HepG2 (cell line): ENCODE data around the gene PCNA. TPM values are rescaled to one million over a fixed set of nuclear protein-coding genes. Genes with fewer than 3 reads are reported as not detected.
A peak's percentile ranks its signal among the peaks of the same experiment; 100 is the strongest.

Experiments used
- ATAC-seq: fragments of 200-7000 bp; cut with Tn5 transposase; 3 replicates; pipeline ENCODE4 v1.9.1; 2020; ENCODE audit warnings: mild to moderate bottlenecking, moderate library complexity
- Bru-seq: library from RNA; stranded (reverse); fragments of 400-500 nt; gene quantifications from one replicate; lab custom pipeline; 2021; lab: Mats Ljungman, UMichigan
- BruChase-seq, 2 experiments: library from RNA; stranded (reverse); fragments of 400-500 nt; gene quantifications; one replicate each; lab custom pipeline; 2021; lab: Mats Ljungman, UMichigan
- BruUV-seq: library from RNA; stranded (reverse); fragments of 400-500 nt; replicated peaks from 2 replicates; lab custom pipeline; 2021; lab: Mats Ljungman, UMichigan
- CTCF ChIA-PET: fragments of 300-600 bp; formaldehyde crosslinking; extraction: SDS; loops from one replicate; lab custom pipeline; 2021; ENCODE audit warnings: low total read pairs, inconsistent platforms, low intra/inter-chr PET ratio; lab: Yijun Ruan, JAX
- POLR2A ChIA-PET: fragments of 350-600 bp; sonication (Branson Sonifier 250); formaldehyde crosslinking; loops from one replicate; lab custom pipeline; 2020; ENCODE audit warnings: antibody characterized with exemption, inconsistent platforms; lab: Yijun Ruan, JAX
- DNase-seq: peaks from one replicate; pipeline ENCODE4 v3.0.0-alpha.2; 2015; ENCODE audit warnings: low spot score
- FAIRE-seq: peaks from 3 replicates; lab custom pipeline; 2011; peaks lifted over from hg19 to GRCh38; lab: Jason Lieb, UNC
- H2AFZ ChIP-seq: one replicate; pipeline ENCODE4 v1.6.1; 2011; ENCODE audit warnings: low read length, inconsistent platforms
- H3K27ac ChIP-seq: fragments of 300-600 bp; 3 replicates; pipeline ENCODE4 v1.8.0; 2011; ENCODE audit warnings: mixed run types, mild to moderate bottlenecking, mixed read lengths, low read length, inconsistent platforms; ENCODE audit not compliant: insufficient read depth; ENCODE audit errors: extremely low read length
- H3K27me3 ChIP-seq, 2 experiments: fragments of 200-600 bp in 1 of 2; 2 replicates in 1 of 2; 3 replicates in 1 of 2; pipeline versions ENCODE4 v1.6.0 to v1.8.0; 2011; ENCODE audit warnings: low read length in 2 of 2, mild to moderate bottlenecking in 2 of 2, moderate library complexity in 2 of 2, inconsistent platforms in 1 of 2; ENCODE audit not compliant: insufficient read depth in 2 of 2, control insufficient read depth in 1 of 2
- H3K36me3 ChIP-seq, 2 experiments: fragments of 200-600 bp in 1 of 2; replicated peaks in 1 of 2; 2 replicates in 1 of 2; 3 replicates in 1 of 2; pipeline versions ENCODE4 v1.5.1 to v1.8.0; 2011; ENCODE audit warnings: low read length in 2 of 2, inconsistent platforms in 1 of 2; ENCODE audit not compliant: insufficient read depth in 2 of 2, control insufficient read depth in 1 of 2
- H3K4me1 ChIP-seq: 2 replicates; pipeline ENCODE4 v1.5.1; 2012; ENCODE audit warnings: low read length, inconsistent platforms; ENCODE audit not compliant: insufficient read depth
- H3K4me2 ChIP-seq: 2 replicates; pipeline ENCODE4 v1.6.0; 2011; ENCODE audit warnings: low read depth, low read length, inconsistent platforms
- H3K4me3 ChIP-seq, 3 experiments: fragments of 200-600 bp in 1 of 3; sonication (generic), shearing (Covaris generic) in 1 of 3; replicated peaks in 1 of 3; 2 replicates each; pipeline ENCODE4 v1.5.1; 2011 to 2016; ENCODE audit warnings: low read length in 3 of 3, inconsistent platforms in 2 of 3, low read depth in 2 of 3, mild to moderate bottlenecking in 2 of 3, control low read depth in 1 of 3, mixed read lengths in 1 of 3; ENCODE audit not compliant: insufficient read depth in 1 of 3
- H3K79me2 ChIP-seq: one replicate; pipeline ENCODE4 v1.6.1; 2011; ENCODE audit warnings: low read length, inconsistent platforms; ENCODE audit not compliant: insufficient read depth
- H3K9ac ChIP-seq: 2 replicates; pipeline ENCODE4 v1.6.0; 2011; ENCODE audit warnings: mild to moderate bottlenecking, low read depth, low read length, inconsistent platforms; ENCODE audit not compliant: insufficient read depth
- H3K9me3 ChIP-seq: 2 replicates; pipeline ENCODE4 v1.5.1; 2012; ENCODE audit warnings: mild to moderate bottlenecking, low read length
- H4K20me1 ChIP-seq: 2 replicates; pipeline ENCODE4 v1.6.0; 2011; ENCODE audit warnings: inconsistent platforms, mild to moderate bottlenecking, low read length, moderate library complexity; ENCODE audit not compliant: insufficient read depth
- HDAC6 ChIP-seq: fragments of 200-600 bp; sonication (generic); IDR thresholded peaks from 2 replicates; pipeline ENCODE4 v1.7.0; 2017; ENCODE audit warnings: mild to moderate bottlenecking, antibody characterized with exemption, low read length, low read depth
- KDM5A ChIP-seq: fragments of 200-600 bp; sonication (generic); IDR thresholded peaks from 2 replicates; pipeline ENCODE4 v1.7.0; 2018; ENCODE audit warnings: antibody characterized with exemption, mild to moderate bottlenecking, low read length, borderline replicate concordance
- PAX8 ChIP-seq: sonication (generic); formaldehyde crosslinking; IDR thresholded peaks from 2 replicates; pipeline ENCODE4 v1.8.0; 2022; ENCODE audit warnings: mild to moderate bottlenecking, missing genetic modification reagents, borderline replicate concordance
- PRPF4 ChIP-seq: fragments of 200-400 bp; formaldehyde crosslinking; IDR thresholded peaks from 2 replicates; pipeline ENCODE4 v1.6.1; 2016; ENCODE audit warnings: low read length, low read depth; ENCODE audit not compliant: poor library complexity, severe bottlenecking
- SRY ChIP-seq: sonication (generic); formaldehyde crosslinking; IDR thresholded peaks from 2 replicates; pipeline ENCODE4 v1.8.0; 2022; ENCODE audit warnings: mild to moderate bottlenecking, missing genetic modification reagents
- TAF1 ChIP-seq: sonication (generic); formaldehyde crosslinking; IDR thresholded peaks from 2 replicates; pipeline ENCODE4 v1.4.0; 2020; ENCODE audit warnings: missing genetic modification reagents
- ZNF414 ChIP-seq: sonication (generic); formaldehyde crosslinking; IDR thresholded peaks from 2 replicates; pipeline ENCODE4 v1.5.0; 2020; ENCODE audit warnings: missing genetic modification reagents
- ZNF737 ChIP-seq: sonication (generic); formaldehyde crosslinking; IDR thresholded peaks from 2 replicates; pipeline ENCODE4 v1.5.0; 2020; ENCODE audit warnings: missing genetic modification reagents, mild to moderate bottlenecking, borderline replicate concordance
- ZNF761 ChIP-seq: sonication (generic); formaldehyde crosslinking; conservative IDR thresholded peaks from 2 replicates; pipeline ENCODE4 v1.4.0; 2020; ENCODE audit warnings: mild to moderate bottlenecking, missing genetic modification reagents
- WGBS: methylation state at CpG from one replicate; pipeline ENCODE4 v1.1.6; 2017; ENCODE audit warnings: low lambda C conversion rate; 5-methylcytosine and 5-hydroxymethylcytosine counted together
- in situ Hi-C: cut with HindIII; loops from 2 replicates; pipeline ENCODE4 v1.10.0; 2017; ENCODE audit warnings: low pct_unique_long_range_greater_than_20kb; ENCODE audit not compliant: extremely low pct_ligation_motif_present
- intact Hi-C: fragments of 100-400 bp; cut with micrococcal nuclease; formaldehyde crosslinking; loops from one replicate; pipeline ENCODE4 v1.10.0; 2022; ENCODE audit not compliant: unreplicated experiment
- long read RNA-seq, 2 experiments: library from RNA in 1 of 2; library from polyadenylated mRNA in 1 of 2; stranded (forward) in 1 of 2; unstranded in 1 of 2; transcript quantifications; one replicate each; pipeline ENCODE4 v2.0.0, GENCODE V29; 2019 to 2022
- polyA minus RNA-seq, 3 experiments: library from RNA; depleted of rRNA, polyadenylated mRNA; stranded (reverse); fragments of >200 nt; gene quantifications; 2 replicates each; pipeline ENCODE4 v1.2.3, GENCODE V29; 2011; ENCODE audit warnings: low replicate concordance in 1 of 3
- polyA plus RNA-seq, 8 experiments: library from polyadenylated mRNA; depleted of rRNA in 3 of 8; stranded (reverse) in 7 of 8; unstranded in 1 of 8; fragments of >200 nt; fragmentation: Illumina TruSeq in 4 of 8; extraction: Trizol in 4 of 8; gene quantifications; 2 replicates each; pipeline versions ENCODE4 v1.2.1 to v1.2.3, GENCODE V29; 2011 to 2016; ENCODE audit warnings: low read depth in 4 of 8, missing spikeins in 1 of 8, mixed read lengths in 1 of 8; ENCODE audit not compliant: insufficient read depth in 1 of 8
- total RNA-seq, 5 experiments: library from RNA; depleted of rRNA; stranded (reverse); fragments of >200 nt; fragmentation: Illumina TruSeq; extraction: Trizol; gene quantifications; 2 replicates each; pipeline ENCODE4 v1.2.3, GENCODE V29; 2016; ENCODE audit warnings: low read depth in 1 of 5
- TF ChIP-seq, protein P1 (sequence below): sonication (generic); formaldehyde crosslinking; IDR thresholded peaks from 2 replicates; pipeline ENCODE4 v1.9.0; 2021; ENCODE audit warnings: missing genetic modification reagents, borderline replicate concordance
- TF ChIP-seq, protein P2 (sequence below): sonication (generic); formaldehyde crosslinking; IDR thresholded peaks from 2 replicates; pipeline ENCODE4 v1.4.0; 2020; ENCODE audit warnings: missing genetic modification reagents

PCNA gene
- total RNA-seq (2016; rRNA removed; fragmentation: Illumina TruSeq; extraction: Trizol): 655 and 1,008 TPM in 2 replicates
- total RNA-seq (2016; cell fraction: cytosol; rRNA removed; fragmentation: Illumina TruSeq; extraction: Trizol; ENCODE audit: low read depth): 98.8 and 107 TPM in 2 replicates
- 668 and 1,045 TPM in 2 replicates for total RNA-seq (2016; cell fraction: insoluble cytoplasmic fraction; rRNA removed; fragmentation: Illumina TruSeq; extraction: Trizol)
- total RNA-seq (2016; cell fraction: membrane; rRNA removed; fragmentation: Illumina TruSeq; extraction: Trizol): 125 and 133 TPM in 2 replicates
- total RNA-seq (2016; cell fraction: nucleus; rRNA removed; fragmentation: Illumina TruSeq; extraction: Trizol): 265 and 280 TPM in 2 replicates
- polyA plus RNA-seq (2011; rRNA removed): 174 and 229 TPM in 2 replicates
- 262 and 317 TPM in 2 replicates for polyA plus RNA-seq (2011; cell fraction: cytosol; rRNA removed)
- 129 and 154 TPM in 2 replicates for polyA plus RNA-seq (2011; cell fraction: nucleus; rRNA removed)
- 119 and 185 TPM in 2 replicates for polyA plus RNA-seq (2012)
- 44.9 and 46.3 TPM in 2 replicates for polyA plus RNA-seq (2016; cell fraction: cytosol; fragmentation: Illumina TruSeq; extraction: Trizol; ENCODE audit: low read depth)
- 1,031 and 1,115 TPM in 2 replicates for polyA plus RNA-seq (2016; cell fraction: insoluble cytoplasmic fraction; fragmentation: Illumina TruSeq; extraction: Trizol; ENCODE audit: low read depth)
- polyA plus RNA-seq (2016; cell fraction: membrane; fragmentation: Illumina TruSeq; extraction: Trizol; ENCODE audit: low read depth): 59.3 and 65.9 TPM in 2 replicates
- polyA plus RNA-seq (2016; cell fraction: nucleus; fragmentation: Illumina TruSeq; extraction: Trizol; ENCODE audit: insufficient read depth, low read depth): 404 and 418 TPM in 2 replicates
- polyA minus RNA-seq (2011; rRNA and poly(A)+ RNA removed; ENCODE audit: low replicate concordance): 287 and 339 TPM in 2 replicates
- 119 and 149 TPM in 2 replicates for polyA minus RNA-seq (2011; cell fraction: cytosol; rRNA and poly(A)+ RNA removed)
- polyA minus RNA-seq (2011; cell fraction: nucleus; rRNA and poly(A)+ RNA removed): 61.0 and 63.3 TPM in 2 replicates
- percentile 96 among the genes with signal in this experiment for Bru-seq, nascent RNA
- percentile 96 among the genes with signal in this experiment for BruChase-seq, experiment 1, labeled RNA remaining after a 6-hour chase
- BruChase-seq, experiment 2, labeled RNA remaining after a 2-hour chase: percentile 95 among the genes with signal in this experiment
- long read RNA-seq, experiment 1, transcript PCNA-201 (6 exons, 1,344 nt): major isoform, 154 of 181 reads
- long read RNA-seq, experiment 1, transcript PCNA-202 (7 exons, 1,359 nt): minor isoform, 9 of 181 reads
- long read RNA-seq, experiment 1, partial matches to known transcripts: 13 of 181 reads
- long read RNA-seq, experiment 1, other reads (novel, unspliced or antisense): 5 of 181 reads
- long read RNA-seq, experiment 2, transcript PCNA-201 (6 exons, 1,344 nt): major isoform, 141 of 172 reads
- long read RNA-seq, experiment 2, partial matches to known transcripts: 15 of 172 reads
- long read RNA-seq, experiment 2, other reads (novel, unspliced or antisense): 12 of 172 reads

DNA sequence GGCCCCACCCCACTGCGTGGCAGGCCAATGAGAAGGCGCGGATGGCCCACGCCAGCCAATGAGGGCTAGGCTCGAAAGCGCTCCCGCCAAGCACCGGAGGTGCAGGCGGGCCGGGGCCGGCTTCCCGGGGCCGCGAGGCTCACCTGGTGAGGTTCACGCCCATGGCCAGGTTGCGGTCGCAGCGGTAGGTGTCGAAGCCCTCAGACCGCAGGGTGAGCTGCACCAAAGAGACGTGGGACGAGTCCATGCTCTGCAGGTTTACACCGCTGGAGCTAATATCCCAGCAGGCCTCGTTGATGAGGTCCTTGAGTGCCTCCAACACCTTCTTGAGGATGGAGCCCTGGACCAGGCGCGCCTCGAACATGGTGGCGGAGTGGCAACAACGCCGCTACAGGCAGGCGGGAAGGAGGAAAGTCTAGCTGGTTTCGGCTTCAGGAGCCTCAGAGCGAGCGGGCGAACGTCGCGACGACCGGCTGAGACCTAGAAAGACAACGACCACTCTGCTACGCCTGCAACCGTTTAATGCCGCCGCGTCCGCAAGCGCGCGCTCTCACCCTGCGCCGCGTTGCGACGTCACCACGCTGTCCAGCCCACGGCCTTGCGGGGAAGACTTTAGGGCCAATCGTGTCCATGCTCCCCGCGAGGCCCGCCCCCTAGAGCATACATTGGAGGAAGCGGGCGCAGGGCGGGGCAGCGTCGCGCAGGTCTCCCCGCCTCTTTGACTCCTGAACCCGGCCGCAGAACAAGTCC, at the start of gene PCNA:
PCNA (minus strand) TSS at position 524 of the 750 bp plus-strand sequence; CDS start at position 364, 160 bp downstream.
- intact Hi-C loops (loop anchor here (1.0 kb wide), 1 partner anchor 31 kb away; no protein-coding TSS in a partner anchor), in situ Hi-C loops (no loop called here)
- ChIA-PET CTCF (interaction anchor here (1.6 kb wide), 1 partner anchor 73 kb away, joined by 5 read pairs; no protein-coding TSS in a partner anchor), POLR2A (interaction anchor here (0.6 to 3.0 kb wide), 31 partner anchors 9 to 431 kb away, joined by 3 to 17 read pairs (median 4); no protein-coding TSS in a partner anchor)
- WGBS: under 1% methylated on average over 41 of the region's 71 CpGs
- ATAC-seq (peak; percentile 96), FAIRE-seq (peak; percentile 87), DNase-seq (peak; percentile 100)
- Histone ChIP-seq H3K9me3 (no peaks in the 10 kb centered on the region), H3K36me3 (peaks cover 6 to 39% of the 10 kb centered on the region in 2 experiments), H3K4me2 (peak within 1 kb of the TSS; percentile 98), H3K4me1 (peaks cover 50% of the 10 kb centered on the region), H3K79me2 (peaks cover 41% of the 10 kb centered on the region), H3K27me3 (no peaks in the 10 kb centered on the region; a peak in 1 of 5 replicates), H3K4me3 (peak within 1 kb of the TSS; percentile 82 to 92 (median 83)), H3K27ac (peak within 1 kb of the TSS; percentile 86), H3K9ac (peak within 1 kb of the TSS; percentile 85), H2AFZ (peak within 1 kb of the TSS; percentile 31), H4K20me1 (peaks cover 19% of the 10 kb centered on the region)
- BruUV-seq: no TSS peak
- TF ChIP-seq HDAC6 (no peak), KDM5A (peak; percentile 70), PRPF4 (no peak), ZNF414 (CRISPR knock-in tag) (peak; percentile 98), PAX8 (CRISPR knock-in tag) (peak; percentile 98; the same call in 1 of the 2 replicates), SRY (CRISPR knock-in tag) (peak; percentile 99), ZNF737 (CRISPR knock-in tag) (peak; percentile 97), ZNF761 (CRISPR knock-in tag) (peak; percentile 99), TAF1 (CRISPR knock-in tag) (peak; percentile 100)
- TF ChIP-seq, protein P1, sequence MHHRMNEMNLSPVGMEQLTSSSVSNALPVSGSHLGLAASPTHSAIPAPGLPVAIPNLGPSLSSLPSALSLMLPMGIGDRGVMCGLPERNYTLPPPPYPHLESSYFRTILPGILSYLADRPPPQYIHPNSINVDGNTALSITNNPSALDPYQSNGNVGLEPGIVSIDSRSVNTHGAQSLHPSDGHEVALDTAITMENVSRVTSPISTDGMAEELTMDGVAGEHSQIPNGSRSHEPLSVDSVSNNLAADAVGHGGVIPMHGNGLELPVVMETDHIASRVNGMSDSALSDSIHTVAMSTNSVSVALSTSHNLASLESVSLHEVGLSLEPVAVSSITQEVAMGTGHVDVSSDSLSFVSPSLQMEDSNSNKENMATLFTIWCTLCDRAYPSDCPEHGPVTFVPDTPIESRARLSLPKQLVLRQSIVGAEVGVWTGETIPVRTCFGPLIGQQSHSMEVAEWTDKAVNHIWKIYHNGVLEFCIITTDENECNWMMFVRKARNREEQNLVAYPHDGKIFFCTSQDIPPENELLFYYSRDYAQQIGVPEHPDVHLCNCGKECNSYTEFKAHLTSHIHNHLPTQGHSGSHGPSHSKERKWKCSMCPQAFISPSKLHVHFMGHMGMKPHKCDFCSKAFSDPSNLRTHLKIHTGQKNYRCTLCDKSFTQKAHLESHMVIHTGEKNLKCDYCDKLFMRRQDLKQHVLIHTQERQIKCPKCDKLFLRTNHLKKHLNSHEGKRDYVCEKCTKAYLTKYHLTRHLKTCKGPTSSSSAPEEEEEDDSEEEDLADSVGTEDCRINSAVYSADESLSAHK (CRISPR knock-in tag): peak; percentile 90; the same call in 1 of the 2 replicates
- TF ChIP-seq, protein P2, sequence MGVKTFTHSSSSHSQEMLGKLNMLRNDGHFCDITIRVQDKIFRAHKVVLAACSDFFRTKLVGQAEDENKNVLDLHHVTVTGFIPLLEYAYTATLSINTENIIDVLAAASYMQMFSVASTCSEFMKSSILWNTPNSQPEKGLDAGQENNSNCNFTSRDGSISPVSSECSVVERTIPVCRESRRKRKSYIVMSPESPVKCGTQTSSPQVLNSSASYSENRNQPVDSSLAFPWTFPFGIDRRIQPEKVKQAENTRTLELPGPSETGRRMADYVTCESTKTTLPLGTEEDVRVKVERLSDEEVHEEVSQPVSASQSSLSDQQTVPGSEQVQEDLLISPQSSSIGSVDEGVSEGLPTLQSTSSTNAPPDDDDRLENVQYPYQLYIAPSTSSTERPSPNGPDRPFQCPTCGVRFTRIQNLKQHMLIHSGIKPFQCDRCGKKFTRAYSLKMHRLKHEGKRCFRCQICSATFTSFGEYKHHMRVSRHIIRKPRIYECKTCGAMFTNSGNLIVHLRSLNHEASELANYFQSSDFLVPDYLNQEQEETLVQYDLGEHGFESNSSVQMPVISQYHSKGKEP (CRISPR knock-in tag): 0 out of 2 replicates have a peak, but pooled peaks have one; percentile 80
